ENCODE results near the gene RNASE8.

GRCh38 chr14:21078726-21079125, 21.1 kb downstream of the RNASE8 start:
- TF ChIP-seq, protein P1, sequence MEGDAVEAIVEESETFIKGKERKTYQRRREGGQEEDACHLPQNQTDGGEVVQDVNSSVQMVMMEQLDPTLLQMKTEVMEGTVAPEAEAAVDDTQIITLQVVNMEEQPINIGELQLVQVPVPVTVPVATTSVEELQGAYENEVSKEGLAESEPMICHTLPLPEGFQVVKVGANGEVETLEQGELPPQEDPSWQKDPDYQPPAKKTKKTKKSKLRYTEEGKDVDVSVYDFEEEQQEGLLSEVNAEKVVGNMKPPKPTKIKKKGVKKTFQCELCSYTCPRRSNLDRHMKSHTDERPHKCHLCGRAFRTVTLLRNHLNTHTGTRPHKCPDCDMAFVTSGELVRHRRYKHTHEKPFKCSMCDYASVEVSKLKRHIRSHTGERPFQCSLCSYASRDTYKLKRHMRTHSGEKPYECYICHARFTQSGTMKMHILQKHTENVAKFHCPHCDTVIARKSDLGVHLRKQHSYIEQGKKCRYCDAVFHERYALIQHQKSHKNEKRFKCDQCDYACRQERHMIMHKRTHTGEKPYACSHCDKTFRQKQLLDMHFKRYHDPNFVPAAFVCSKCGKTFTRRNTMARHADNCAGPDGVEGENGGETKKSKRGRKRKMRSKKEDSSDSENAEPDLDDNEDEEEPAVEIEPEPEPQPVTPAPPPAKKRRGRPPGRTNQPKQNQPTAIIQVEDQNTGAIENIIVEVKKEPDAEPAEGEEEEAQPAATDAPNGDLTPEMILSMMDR (IDR thresholded peaks at IDR 0.05) = no peak
- TF ChIP-seq POLR2A (IDR thresholded peaks at IDR 0.05) = no peak
